Ascending aorta (tissue), 2 donors: ENCODE data around the gene CCR2. TPM values are rescaled to one million over a fixed set of nuclear protein-coding genes. Genes with fewer than 3 reads are reported as not detected.
"Not testable (repeated sequence)": the region's sequence is repeated elsewhere in the genome, so short reads cannot be mapped to it uniquely, and the experiment has no call there.

Experiments used
- DNase-seq, 2 donors: peaks; one replicate each; pipeline ENCODE4 v3.0.0-alpha.2; 2019; ENCODE audit warnings: low spot score in 2 of 2
- H3K27ac ChIP-seq, 2 donors: fragments of 200-600 bp; sonication (generic); one replicate each; pipeline ENCODE4 v1.5.1; 2016 to 2017; ENCODE audit warnings: mild to moderate bottlenecking in 1 of 2
- H3K27me3 ChIP-seq: fragments of 200-600 bp; sonication (generic); one replicate; pipeline ENCODE4 v1.5.1; 2017
- H3K36me3 ChIP-seq, 2 donors: fragments of 200-600 bp; sonication (generic); one replicate each; pipeline ENCODE4 v1.5.1; 2016
- H3K4me1 ChIP-seq, 2 donors: fragments of 200-600 bp; sonication (generic); one replicate each; pipeline ENCODE4 v1.5.1; 2016 to 2017; ENCODE audit warnings: mild to moderate bottlenecking in 1 of 2
- H3K4me3 ChIP-seq, 2 donors: fragments of 200-600 bp; sonication (generic); one replicate each; pipeline ENCODE4 v1.5.1; 2016 to 2017; ENCODE audit warnings: mild to moderate bottlenecking in 1 of 2
- H3K9me3 ChIP-seq, 2 donors: fragments of 200-600 bp; sonication (generic); one replicate each; pipeline ENCODE4 v1.5.1; 2016
- CTCF ChIP-seq, 3 experiments: fragments of 200-600 bp in 2 of 3; fragments of 450-650 bp in 1 of 3; sonication (generic) in 2 of 3; IDR thresholded peaks; one replicate each; pipeline ENCODE4 v1.5.1; 2016 to 2019; ENCODE audit warnings: antibody characterized with exemption in 3 of 3, mild to moderate bottlenecking in 1 of 3, moderate library complexity in 1 of 3
- intact Hi-C: fragments of 100-400 bp; cut with DNase I; formaldehyde crosslinking; loops from one replicate; pipeline ENCODE4 v1.15.1; 2023
- total RNA-seq: library from RNA; depleted of rRNA; stranded (reverse); fragments of >200 nt; gene quantifications from one replicate; pipeline ENCODE4 v1.1.0, GENCODE V29; 2016

CCR2 gene
- total RNA-seq, 1 donor from 2014 or later = 0.11 TPM

GRCh38 chr3:46399557-46399956, 45.6 kb downstream of the CCR2 start:
- no peaks in the 10 kb centered on the region for H3K36me3 ChIP-seq
- intact Hi-C loops = no loop called here
- no peak overlapping the region for H3K4me3 ChIP-seq
- H3K27ac ChIP-seq = no peak overlapping the region
- no peak for DNase-seq
- no peaks in the 10 kb centered on the region for H3K9me3 ChIP-seq
- TF ChIP-seq CTCF (IDR thresholded peaks at IDR 0.05) = no peak
- no peaks in the 10 kb centered on the region for H3K27me3 ChIP-seq
- H3K4me1 ChIP-seq = no peaks in the 10 kb centered on the region

- no peaks in the 10 kb centered on the region for H3K4me1 ChIP-seq
- no peak overlapping the region for H3K4me3 ChIP-seq
- H3K36me3 ChIP-seq = no peaks in the 10 kb centered on the region
- H3K9me3 ChIP-seq = no peaks in the 10 kb centered on the region
- no peak overlapping the region for H3K27ac ChIP-seq
- no peak for DNase-seq
- intact Hi-C loops = no loop called here
- TF ChIP-seq CTCF (IDR thresholded peaks at IDR 0.05) = no peak
- H3K27me3 ChIP-seq = no peaks in the 10 kb centered on the region
Measured at GRCh38 chr3:46400000-46400734, 46.3 kb downstream of the CCR2 start.

DNA sequence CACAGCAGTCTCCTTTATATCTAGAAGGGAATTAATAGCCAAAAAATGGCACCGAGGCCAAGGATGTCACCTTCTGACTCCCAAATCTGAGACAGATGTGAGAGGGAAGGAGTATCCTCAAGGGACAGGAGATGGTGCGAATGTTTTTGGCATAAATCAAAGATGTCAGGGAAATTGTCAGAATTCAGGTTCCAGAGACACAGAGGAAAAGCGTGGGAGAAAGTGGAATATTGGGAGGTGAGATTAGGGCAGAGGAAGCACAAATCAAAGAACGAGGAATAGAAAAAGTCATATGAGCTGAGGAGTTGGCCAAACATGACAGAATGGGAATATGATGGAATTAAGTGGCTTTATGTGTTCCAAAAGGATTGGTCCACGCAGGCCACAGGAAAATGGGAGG, 46.9 kb downstream of the CCR2 start:
- Histone ChIP-seq H3K4me3 (no peak overlapping the region), H3K9me3 (no peaks in the 10 kb centered on the region), H3K27me3 (no peaks in the 10 kb centered on the region), H3K27ac (no peak overlapping the region), H3K36me3 (no peaks in the 10 kb centered on the region), H3K4me1 (peaks cover 0 to 2% of the 10 kb centered on the region in 2 donors)
- intact Hi-C loops = no loop called here
- TF ChIP-seq CTCF (IDR thresholded peaks at IDR 0.05) = no peak
- no peak for DNase-seq

GRCh38 chr3:46401579-46401978, 47.7 kb downstream of the CCR2 start:
- intact Hi-C loops = no loop called here
- Histone ChIP-seq H3K27ac (no peak overlapping the region), H3K9me3 (no peaks in the 10 kb centered on the region), H3K4me1 (peaks cover 0 to 2% of the 10 kb centered on the region in 2 donors), H3K27me3 (no peaks in the 10 kb centered on the region), H3K36me3 (no peaks in the 10 kb centered on the region), H3K4me3 (no peak overlapping the region)
- TF ChIP-seq CTCF (IDR thresholded peaks at IDR 0.05) = no peak
- DNase-seq = no peak

DNA sequence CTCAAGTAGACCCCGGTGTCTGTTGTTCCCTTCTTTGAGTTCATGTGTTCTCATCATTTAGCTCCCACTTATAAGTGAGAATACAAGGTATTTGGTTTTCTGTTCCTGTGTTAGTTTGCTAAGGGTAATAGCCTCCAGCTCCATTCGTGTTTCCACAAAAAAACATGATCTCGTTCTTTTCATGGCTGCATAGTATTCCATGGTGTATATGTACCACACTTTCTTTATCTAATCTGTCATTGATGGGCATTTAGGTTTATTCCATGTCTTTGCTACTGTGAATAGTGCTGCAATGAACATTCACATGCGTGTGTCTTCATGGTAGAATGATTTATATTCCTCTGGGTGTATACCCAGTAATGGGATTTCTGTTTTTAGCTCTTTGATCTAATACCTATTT, 49.0 kb downstream of the CCR2 start:
- intact Hi-C loops, DNase-seq: not testable (repeated sequence)

DNA sequence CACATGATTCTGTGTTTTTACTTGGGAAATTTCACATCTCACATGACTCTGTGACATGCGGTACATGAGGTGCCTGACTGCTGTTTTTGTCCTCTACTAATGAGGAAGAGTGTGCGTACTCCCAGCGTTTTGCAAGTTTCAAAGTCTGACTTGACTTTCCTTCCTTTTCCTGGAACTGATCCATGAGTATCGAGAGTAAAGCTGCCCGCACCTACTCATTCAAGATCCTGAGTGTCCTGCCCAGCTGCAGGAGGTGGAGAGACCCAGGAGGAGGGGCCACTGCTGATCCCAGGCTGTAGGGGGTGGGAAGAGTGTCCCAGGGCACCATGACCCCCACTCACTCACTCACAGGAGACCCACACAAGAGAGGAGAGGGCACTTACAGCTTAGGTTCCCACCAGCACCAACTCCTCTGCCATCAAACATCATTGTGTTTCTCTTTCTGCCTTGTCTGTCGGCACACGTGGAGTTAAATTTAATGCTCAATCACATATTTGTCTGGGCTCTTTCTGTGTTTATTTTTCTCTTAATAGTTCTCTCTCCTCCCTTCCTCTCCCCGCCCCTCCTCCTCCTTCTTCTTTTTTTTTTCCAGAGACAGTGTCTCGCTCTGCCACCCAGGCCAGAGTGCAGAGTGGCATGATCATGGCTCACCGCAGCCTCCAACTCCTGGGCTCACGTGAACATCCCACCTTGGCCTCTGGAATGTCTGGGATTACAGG, 51.5 kb downstream of the CCR2 start:
- Histone ChIP-seq H3K27ac (peak overlapping the region; percentile 65 to 70), H3K4me3 (peak overlapping the region in 1 of 2 donors; percentile 33), H3K9me3 (no peaks in the 10 kb centered on the region), H3K27me3 (no peaks in the 10 kb centered on the region), H3K4me1 (peaks cover 0 to 2% of the 10 kb centered on the region in 2 donors), H3K36me3 (no peaks in the 10 kb centered on the region)
- intact Hi-C loops = no loop called here
- DNase-seq = no peak
- TF ChIP-seq CTCF (IDR thresholded peaks at IDR 0.05) = no peak

More for the DNA sequence above, 49.0 kb downstream of the CCR2 start:
- not testable (repeated sequence) for H3K4me1 ChIP-seq, H3K4me3 ChIP-seq, H3K27me3 ChIP-seq, H3K9me3 ChIP-seq, H3K27ac ChIP-seq, H3K36me3 ChIP-seq
